NOMO-1 treated with DMSO at 0.1 percent for 48 hours (cell line): ENCODE measurements around the gene CBY1.

ENCODE experiments used
- DNase-seq: peaks from one replicate; lab custom pipeline; 2025; ENCODE audit not compliant: unreplicated experiment; lab: John Stamatoyannopoulos, UW

The CBY1 gene

DNA sequence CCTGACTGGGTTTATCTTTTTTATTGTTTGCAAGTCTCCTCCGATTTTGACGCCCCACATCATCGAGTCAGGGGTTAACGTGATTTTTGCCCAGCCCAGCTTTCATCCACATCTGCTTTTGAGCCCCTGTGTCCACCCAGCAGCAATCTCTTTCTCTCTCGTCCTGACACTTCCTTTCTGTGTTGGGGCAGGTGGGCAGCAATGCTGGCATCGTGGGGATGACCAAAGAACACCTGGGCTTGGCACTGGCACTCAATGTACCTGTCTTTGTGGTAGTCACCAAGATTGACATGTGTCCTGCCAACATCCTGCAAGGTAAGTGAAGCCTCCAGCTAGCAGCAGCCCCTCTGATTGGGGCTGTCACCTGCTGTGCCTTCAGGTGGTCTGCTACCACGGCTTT, 65.1 kb downstream of the CBY1 start:
- no peak for DNase-seq
